Left colon (tissue), 2 donors: ENCODE data around the gene GADL1. TPM values are rescaled to one million over a fixed set of nuclear protein-coding genes. Genes with fewer than 3 reads are reported as not detected.

Source experiments
- ATAC-seq: fragments of 200-7000 bp; cut with Tn5 transposase; one replicate; pipeline ENCODE4 v1.9.1; 2020; ENCODE audit warnings: mild to moderate bottlenecking, moderate library complexity
- DNase-seq, 2 donors: peaks; one replicate each; pipeline ENCODE4 v3.0.0-alpha.2; 2020
- intact Hi-C, 2 donors: fragments of 100-400 bp; cut with DNase I in 1 of 2; cut with micrococcal nuclease in 1 of 2; formaldehyde crosslinking; loops; one replicate each; pipeline versions ENCODE4 v1.11.2 to v1.14.0; 2022; cut with DNase I, micrococcal nuclease
- total RNA-seq, 2 donors: library from RNA; stranded (reverse); fragmentation: NEBNext Ultra II Directional; extraction: Animal tissue kit (Norgen Biotek cat#: 25700); gene quantifications; one replicate each; pipeline ENCODE4 v1.2.1, GENCODE V29; 2021
- donor health status: DM: no; HTN: no; CAD: no.
- donor health status: DM: yes; HTN: yes; CAD: no.

The GADL1 gene
- total RNA-seq, 2 donors from 2014 or later, result not detected

- no peak for DNase-seq
- intact Hi-C loops, result no loop called here
- no peak for ATAC-seq
Observed at GRCh38 chr3:30890907-30891306, 3.6 kb downstream of the GADL1 start.

- no peak for ATAC-seq
- no peak for DNase-seq
- intact Hi-C loops, result no loop called here
Observed at GRCh38 chr3:30886888-30887287, 7.6 kb downstream of the GADL1 start.

- intact Hi-C loops, result no loop called here
- no peak for ATAC-seq
- DNase-seq, result no peak
Observed at GRCh38 chr3:30878862-30879261, 15.6 kb downstream of the GADL1 start.

- ATAC-seq, result no peak
- no peak for DNase-seq
- intact Hi-C loops, result no loop called here
Observed at GRCh38 chr3:30875505-30875904, 19.0 kb downstream of the GADL1 start.

GRCh38 chr3:30873671-30874070, 20.8 kb downstream of the GADL1 start:
- intact Hi-C loops, result no loop called here

GRCh38 chr3:30872879-30873278, 21.6 kb downstream of the GADL1 start:
- no peak for DNase-seq
- intact Hi-C loops, result no loop called here
- no peak for ATAC-seq

More at GRCh38 chr3:30873671-30874070, 20.8 kb downstream of the GADL1 start:
- ATAC-seq, result no peak
- DNase-seq, result no peak

GRCh38 chr3:30871720-30872119, 22.7 kb downstream of the GADL1 start:
- ATAC-seq, result no peak
- intact Hi-C loops, result no loop called here
- no peak for DNase-seq

- intact Hi-C loops, result no loop called here
- ATAC-seq, result no peak
- no peak for DNase-seq
Observed at GRCh38 chr3:30864836-30865235, 29.6 kb downstream of the GADL1 start.

- ATAC-seq (no peak), DNase-seq (no peak)
- intact Hi-C loops, result no loop called here
Observed at GRCh38 chr3:30864132-30864531, 30.3 kb downstream of the GADL1 start.

- ATAC-seq (no peak), DNase-seq (no peak)
- intact Hi-C loops, result no loop called here
Observed at GRCh38 chr3:30862004-30862403, 32.5 kb downstream of the GADL1 start.

- no peak for ATAC-seq
- intact Hi-C loops, result no loop called here
- no peak for DNase-seq
Observed at GRCh38 chr3:30858894-30859389, 35.5 kb downstream of the GADL1 start.

- intact Hi-C loops, result no loop called here
- ATAC-seq (no peak), DNase-seq (no peak)
Observed at GRCh38 chr3:30855400-30856292, 38.8 kb downstream of the GADL1 start.

- no peak for DNase-seq
- intact Hi-C loops, result no loop called here
- ATAC-seq, result no peak
Observed at GRCh38 chr3:30852833-30853232, 41.6 kb downstream of the GADL1 start.

- ATAC-seq, result no peak
- intact Hi-C loops, result no loop called here
- no peak for DNase-seq
Observed at GRCh38 chr3:30848087-30848779, 46.2 kb downstream of the GADL1 start.

GRCh38 chr3:30847592-30847991, 46.9 kb downstream of the GADL1 start:
- intact Hi-C loops, result no loop called here
- DNase-seq (no peak), ATAC-seq (no peak)

GRCh38 chr3:30845606-30846005, 48.9 kb downstream of the GADL1 start:
- DNase-seq, result no peak
- intact Hi-C loops, result no loop called here
- no peak for ATAC-seq

GRCh38 chr3:30843877-30844276, 50.6 kb downstream of the GADL1 start:
- intact Hi-C loops, result no loop called here
- DNase-seq (no peak), ATAC-seq (no peak)

- ATAC-seq (no peak), DNase-seq (no peak)
- intact Hi-C loops, result no loop called here
Observed at GRCh38 chr3:30836141-30836540, 58.3 kb downstream of the GADL1 start.

GRCh38 chr3:30835667-30836066, 58.8 kb downstream of the GADL1 start:
- ATAC-seq, result no peak
- DNase-seq, result no peak
- intact Hi-C loops, result no loop called here

- ATAC-seq (no peak), DNase-seq (no peak)
- intact Hi-C loops, result no loop called here
Observed at GRCh38 chr3:30832961-30833575, 61.4 kb downstream of the GADL1 start.
